ENCODE data around the gene CYB561A3.
A peak's percentile ranks its signal among the peaks of the same experiment; 100 is the strongest.
"Not testable (repeated sequence)": the region's sequence is repeated elsewhere in the genome, so short reads cannot be mapped to it uniquely, and the experiment has no call there.

The CYB561A3 gene, protein sequence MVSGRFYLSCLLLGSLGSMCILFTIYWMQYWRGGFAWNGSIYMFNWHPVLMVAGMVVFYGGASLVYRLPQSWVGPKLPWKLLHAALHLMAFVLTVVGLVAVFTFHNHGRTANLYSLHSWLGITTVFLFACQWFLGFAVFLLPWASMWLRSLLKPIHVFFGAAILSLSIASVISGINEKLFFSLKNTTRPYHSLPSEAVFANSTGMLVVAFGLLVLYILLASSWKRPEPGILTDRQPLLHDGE

DNA sequence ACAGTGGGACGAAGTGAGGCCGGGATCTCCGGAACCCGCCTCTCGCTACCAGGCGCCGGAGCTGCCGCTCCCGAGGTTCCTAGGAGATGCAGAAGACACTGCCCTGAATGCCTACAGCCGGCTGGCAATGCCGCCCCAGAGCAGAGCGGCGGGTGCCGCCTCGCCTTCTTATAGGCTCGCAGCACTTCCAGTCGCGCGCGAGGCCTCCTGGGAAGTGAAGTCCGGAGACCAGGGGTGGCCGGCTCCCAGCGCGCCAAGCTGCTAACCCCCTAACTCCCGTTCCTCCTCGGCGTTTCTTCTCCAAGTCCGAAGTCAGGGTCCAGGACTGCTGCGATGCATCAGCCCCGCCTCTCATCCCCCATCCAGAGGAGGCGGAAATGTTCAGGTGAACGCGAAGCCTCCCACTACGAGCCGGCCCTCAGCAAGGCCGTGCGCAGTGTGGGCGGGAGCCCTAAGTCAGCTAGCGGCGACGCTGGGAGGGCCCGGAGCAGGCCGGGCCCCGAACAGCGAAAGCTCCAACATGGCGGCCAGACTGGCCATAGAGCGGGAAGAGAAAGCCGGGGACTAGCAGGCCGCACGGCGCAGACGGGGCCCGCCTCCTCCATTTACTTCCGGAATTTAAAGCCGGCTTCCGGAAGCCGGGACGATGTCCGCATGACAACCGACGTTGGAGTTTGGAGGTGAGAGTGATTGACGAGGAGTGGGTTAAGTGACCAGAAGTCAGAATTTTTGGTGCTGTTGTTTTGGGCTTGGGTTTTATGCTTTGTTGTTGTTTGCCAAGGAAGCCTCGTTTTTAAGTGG lies at the start of gene CYB561A3, which contains the start of gene TMEM138:
Gene CYB561A3 (minus strand): TSS at position 142 of the 801 bp plus-strand sequence. CDS start 5,169 bp downstream, outside the sequence.
Gene TMEM138 (plus strand): TSS at position 634 of the 801 bp plus-strand sequence. CDS start 2,017 bp downstream, outside the sequence.
- DNase-seq, result peak; percentile 96

DNA sequence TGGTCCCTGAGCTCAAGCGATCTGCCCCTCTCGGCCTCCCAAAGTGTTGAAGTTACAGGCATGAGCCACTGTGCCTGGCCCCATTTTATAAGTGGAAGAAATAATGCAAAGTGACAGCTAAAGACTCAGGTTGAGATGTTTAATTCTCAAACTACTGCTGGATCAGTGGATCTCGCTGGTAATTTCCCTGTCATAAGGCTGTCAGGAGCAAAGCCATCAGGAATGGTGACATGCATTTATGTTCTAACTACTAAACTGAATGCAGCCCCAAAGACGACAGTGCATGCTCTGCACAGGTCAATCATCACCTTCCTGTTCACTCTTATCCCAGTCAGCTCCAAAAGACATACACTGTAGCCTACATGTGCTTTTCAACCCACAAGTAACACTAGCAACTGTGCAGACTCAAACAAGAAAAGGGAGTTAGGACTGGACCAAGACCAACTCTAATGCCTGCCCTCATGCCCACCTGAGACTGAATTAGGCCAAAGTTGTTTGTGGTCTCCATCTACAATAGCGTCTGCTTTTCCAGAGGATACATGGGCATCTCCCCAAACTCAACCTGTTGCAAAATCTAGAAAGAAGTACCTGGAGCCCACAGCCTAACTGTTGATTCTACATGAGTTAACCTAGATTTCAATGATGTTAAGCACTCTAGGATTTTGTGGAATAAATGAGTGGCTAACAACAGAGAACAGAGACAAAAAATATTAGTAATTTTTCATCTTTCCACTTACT lies 45.5 kb upstream of the CYB561A3 start:
- DNase-seq, result no peak

DNA sequence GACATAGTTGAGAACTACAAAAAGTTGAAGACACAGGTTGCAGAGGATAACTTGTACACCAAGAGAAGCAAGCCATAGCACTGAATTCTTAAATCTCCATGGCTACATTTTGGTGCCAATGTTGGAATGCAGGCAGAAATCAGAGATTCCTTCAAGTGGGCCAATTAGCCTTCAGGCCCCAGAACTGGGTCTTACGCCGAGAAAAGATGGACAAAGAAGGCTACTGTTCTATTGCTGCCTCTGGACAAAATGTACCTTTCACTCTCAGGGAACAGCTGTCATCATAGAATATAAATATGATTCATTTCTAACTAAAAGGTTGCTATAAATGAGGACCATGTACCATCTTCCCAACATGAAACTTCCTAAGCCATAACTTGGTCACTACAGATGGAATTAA lies 44.4 kb upstream of the CYB561A3 start:
- DNase-seq, result no peak

DNA sequence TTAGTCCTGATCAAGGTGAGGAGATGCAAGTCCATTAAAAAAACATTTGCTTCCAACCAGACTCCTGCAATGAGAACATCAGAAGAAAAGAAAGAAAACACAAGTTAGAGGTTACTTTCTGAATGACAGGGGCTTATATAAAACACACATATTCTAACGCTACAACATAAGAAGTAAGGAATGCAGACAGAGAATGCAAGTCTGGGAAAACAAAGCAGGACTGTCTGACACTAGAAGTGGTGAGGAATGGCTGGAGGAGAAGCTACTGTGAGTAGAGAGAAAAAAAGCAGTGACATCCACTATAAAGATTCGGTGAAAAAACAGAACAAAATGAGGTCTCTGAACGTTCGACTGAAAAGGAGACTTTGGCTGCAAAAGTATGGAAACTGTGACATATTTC lies 43.0 kb upstream of the CYB561A3 start:
- DNase-seq, result no peak

DNA sequence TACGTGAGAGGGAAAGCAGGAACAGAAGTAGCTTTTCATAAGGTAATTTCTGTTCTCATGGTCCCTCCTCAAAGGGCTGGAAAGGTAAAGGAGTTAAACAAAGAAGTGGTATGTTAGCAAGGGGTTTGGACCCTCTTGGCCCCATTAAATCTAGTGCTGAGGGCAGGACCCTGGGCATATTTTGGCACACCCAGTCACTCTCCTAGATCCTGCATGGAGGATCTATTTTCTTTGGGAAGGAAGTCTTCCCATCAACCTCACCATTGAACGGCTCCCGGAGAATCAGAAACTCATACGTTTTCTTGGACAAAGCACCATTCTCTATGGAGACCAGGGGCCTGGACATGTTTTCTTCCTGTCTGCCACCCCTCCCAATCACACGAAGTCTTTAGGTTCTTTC lies 42.4 kb upstream of the CYB561A3 start:
- DNase-seq, result no peak

DNA sequence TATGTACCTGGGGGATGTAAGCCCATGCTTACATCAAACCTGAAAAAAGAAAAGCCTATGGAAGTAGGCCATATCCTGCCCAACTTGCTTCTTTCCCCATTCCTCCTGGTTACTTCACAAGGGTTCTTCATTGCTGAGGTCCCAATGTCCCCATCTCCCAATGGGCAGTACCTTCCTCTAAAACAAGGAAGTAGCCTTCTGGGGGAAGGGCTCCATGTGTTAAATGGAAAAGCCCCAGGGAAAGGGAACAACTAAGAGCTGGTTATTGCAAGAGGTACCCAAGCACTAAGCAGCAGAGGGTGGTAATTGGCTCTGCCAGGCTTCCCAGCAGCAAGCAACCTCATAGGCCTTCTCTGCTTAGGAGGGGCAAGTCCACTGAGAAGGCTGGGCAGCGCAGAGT lies 42.0 kb upstream of the CYB561A3 start:
- DNase-seq, result no peak

DNA sequence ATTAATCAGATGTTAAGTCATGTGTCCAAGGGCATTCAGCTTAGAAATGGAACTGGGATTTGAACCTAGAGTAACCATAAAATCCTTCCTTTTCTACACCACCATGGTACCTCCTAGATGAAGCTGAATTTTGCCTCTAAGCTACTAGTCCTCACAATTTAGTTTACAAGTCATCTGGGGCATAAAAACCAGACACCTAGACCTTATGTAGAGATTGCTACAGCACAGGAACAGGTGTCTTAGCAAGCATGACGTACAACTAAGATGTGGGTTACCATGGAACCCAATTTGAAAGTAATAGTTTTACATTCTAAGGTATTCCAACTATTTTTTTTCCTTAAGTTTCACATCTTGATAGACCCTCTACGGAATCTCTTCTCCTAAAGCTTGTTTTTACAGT lies 39.9 kb upstream of the CYB561A3 start:
- no peak for DNase-seq

DNA sequence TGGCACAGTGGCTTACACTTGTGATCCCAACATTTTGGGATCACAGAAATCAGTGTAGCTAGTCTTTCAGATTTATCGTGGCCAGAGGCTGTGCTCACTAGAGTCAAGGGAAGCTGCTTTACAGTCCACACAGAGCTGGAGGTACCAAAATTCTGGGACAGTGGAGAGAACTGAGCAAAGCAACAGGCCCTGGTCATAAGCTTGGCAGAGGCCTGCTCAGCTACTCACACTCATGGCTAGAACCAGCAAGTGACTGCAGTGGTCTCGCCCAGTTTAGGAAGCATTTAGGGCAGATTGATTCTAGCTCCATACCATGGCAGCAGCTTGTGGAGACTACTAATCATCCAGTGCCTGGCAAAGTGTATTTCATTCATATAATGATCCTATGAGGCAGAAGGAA lies 39.5 kb upstream of the CYB561A3 start:
- no peak for DNase-seq

DNA sequence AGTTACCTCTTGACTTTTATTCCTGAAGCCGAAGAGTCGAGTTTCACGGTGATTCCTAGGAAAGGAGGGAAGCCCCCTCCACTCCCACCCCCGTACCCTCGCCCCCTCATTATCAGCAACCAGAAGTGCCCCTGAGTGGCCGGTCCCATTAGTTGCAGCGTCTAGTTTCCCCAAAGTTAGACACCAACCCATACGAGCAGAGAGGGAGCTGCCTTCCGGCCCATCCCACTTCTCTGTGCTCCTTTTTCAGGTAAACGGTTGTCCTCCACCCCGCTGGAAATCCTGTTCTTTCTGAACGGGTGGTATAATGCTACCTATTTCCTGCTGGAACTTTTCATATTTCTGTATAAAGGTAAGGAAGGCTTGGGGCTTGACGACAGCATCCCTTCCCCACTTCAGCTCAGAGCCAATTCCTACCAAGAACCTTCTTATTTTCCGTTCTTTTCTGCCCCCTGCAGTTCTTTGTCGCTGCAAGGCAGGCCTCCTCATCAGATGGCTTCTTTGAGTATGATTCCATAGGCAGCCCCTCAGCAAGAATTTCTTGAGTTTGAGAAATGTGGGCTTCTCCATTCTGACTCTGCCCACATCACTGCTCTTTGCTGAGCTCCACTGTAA lies 31.4 kb upstream of the CYB561A3 start:
- no peak for DNase-seq

DNA sequence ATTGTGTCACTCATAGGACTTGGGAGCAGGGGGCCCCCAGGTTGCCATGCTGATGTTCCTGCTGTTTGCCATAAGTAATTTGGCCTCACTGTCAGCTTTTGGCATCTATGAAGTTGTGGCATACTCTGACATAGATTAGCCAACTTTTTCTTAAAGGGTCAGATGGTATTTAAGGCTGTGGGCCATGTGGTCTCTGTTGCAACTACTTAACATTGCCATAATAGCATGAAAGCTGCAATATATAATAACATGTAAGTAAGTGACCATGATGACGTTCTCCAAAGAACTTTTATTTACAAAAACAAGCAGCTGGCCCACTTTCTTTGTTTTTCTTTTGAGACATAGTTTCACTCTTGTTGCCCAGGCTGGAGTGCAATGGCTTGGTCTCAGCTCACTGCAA lies 28.5 kb upstream of the CYB561A3 start:
- no peak for DNase-seq

DNA sequence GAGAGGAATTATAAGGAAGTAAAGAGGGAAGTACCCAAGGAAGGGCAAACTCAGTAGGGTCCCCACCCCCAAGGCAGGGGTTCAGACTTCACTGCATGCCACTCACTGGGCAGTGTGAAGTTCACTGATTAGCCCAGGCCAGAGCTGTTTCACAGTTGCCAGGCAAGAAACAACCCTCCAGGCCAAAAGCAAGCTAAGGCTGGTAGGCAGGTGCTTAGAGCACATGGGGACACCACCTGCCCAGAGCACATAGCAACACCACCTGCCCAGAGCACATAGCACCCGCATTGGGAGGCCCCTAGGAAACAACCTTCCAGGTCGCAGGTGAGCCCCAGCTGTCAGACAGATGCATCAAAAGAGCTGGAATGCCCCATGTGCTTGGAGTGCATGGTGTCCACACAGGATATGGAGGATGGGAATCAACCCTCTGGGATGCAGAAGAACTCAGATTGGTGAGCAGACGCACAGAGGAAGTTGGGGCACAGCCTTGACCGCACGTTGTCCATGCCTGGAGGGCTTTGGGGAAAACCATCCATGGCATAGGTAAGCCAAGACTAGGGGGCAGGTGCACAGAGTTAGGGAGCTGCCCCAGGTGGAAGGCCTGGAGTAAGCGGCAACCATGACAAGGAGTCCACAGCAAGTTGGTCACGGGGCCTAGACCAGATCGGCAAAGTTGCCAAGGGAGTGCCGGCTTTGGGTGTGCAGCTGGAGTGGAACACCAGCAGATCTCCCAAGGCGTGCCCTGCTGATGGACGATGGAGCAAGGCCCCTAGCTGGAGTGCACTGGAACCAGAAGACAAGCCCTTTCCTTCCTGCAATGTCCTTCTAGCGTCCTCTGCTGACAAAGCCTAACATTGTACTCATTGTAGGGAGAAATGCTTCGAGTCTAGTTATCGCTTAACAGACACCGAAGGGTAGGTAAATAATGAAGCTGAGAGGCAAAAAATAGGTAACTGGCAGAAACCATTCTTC lies 22.9 kb upstream of the CYB561A3 start:
- DNase-seq, result no peak

DNA sequence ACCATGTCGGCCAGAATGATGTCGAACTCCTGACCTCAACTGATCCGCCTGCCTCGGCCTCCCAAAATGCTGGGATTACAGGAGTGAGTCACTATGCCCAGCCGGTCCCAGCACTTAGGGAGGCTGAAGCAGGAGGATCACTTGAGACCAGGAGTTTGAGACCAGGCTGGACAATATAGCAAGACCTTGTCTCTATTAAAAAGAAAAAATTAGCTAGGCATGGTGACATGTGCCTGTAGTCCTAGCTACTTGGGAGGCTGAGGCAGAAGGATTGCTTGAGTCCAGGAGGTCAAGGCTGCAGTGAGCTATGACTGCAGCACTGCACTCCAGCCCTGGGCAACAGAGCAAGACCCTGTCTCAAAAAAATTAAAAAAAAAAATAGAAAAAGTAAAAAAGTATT lies 22.2 kb upstream of the CYB561A3 start:
- not testable (repeated sequence) for DNase-seq

DNA sequence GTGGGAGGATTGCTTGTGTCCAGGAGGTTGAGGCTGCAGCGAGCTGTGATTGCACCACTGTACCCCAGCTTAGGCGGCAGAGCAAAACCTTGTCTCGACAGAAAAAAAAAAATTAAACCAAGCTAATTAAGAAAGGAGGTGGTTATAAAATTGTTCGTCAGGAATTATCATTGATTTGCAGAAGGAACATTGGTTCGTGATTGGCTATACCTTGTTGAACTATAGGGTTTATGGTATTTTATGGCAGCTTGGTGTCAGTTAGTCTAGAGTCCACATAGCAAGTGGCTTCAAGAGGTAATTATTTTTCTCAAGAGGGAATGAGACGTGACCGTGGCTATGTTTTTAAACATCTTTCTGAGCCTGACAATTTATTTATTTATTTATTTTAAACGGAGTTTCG lies 19.2 kb upstream of the CYB561A3 start:
- DNase-seq, result no peak

DNA sequence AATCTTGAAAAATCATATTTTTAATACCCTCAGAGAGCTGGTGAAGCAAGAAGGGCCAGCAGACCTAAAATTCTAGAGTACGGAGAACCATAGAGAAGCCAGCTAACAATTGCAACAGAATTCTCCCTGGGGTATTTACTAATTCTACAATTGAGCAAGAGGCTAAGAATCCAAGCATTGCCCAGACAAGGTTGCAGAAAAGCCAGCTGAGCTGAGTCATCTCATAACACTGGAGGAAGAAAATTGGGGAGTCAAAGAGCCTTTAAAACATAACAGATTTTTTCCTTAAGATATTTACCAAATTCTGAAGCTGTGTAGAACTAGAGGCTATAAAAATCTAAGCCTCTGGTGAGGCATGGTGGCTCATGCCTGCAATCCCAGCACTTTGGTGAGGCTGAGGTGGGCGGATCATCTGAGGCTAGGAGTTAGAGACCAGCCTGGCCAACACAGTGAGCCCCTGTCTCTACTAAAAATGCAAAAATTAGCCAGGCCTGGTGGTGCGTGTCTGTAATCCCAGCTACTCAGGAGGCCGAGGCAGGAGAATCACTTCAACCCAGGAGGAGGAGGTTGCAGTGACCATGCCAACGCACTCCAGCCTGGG lies 17.1 kb upstream of the CYB561A3 start:
- no peak for DNase-seq

DNA sequence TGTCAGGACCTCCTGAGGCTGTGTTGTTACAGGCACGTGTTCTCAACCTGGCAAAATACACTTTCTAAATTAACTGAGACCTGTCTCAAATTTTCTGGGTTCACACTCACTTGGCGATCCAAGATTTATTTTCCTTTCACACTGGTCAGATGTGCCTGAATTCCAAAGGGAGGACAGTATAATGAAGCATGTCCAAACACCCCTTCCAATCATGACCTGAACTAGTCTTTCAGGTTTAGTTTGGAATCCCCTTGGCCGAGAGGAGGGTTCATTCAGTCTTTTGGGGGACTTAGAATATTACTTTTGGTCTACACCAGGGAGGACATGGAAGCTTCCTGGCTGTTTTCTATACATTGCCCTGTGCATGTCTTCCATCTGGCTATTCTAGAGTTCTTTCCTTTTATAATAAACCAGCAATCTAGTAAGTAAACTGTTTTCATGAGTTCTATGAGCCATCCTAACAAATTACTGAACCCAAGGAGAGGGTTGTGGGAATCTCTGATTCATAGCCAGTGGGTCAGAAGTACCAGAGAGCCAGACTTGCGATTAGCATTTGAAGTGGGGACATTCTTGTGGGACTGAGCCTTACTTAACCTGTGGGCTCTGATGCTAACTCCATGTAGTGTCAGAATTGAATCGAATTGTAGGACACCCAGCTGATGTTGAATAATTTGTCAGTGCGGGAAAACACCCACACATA lies 15.9 kb upstream of the CYB561A3 start:
- no peak for DNase-seq

DNA sequence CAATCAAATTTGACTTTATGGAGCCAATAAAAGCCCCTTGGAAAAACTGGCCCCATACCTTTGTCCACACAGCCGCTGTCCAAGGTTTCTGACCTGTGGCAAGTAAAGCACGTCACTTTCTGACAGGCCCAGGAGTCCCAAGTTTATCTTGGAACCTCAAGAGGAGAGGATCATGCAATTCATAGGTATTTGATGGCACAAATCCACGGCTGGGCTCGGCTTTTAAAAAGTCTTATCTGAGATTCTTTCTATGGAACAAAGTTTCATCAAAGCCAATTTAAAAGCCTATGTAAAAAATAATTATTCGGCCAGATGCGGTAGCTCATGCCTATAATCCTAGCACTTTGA lies 14.1 kb upstream of the CYB561A3 start:
- no peak for DNase-seq

DNA sequence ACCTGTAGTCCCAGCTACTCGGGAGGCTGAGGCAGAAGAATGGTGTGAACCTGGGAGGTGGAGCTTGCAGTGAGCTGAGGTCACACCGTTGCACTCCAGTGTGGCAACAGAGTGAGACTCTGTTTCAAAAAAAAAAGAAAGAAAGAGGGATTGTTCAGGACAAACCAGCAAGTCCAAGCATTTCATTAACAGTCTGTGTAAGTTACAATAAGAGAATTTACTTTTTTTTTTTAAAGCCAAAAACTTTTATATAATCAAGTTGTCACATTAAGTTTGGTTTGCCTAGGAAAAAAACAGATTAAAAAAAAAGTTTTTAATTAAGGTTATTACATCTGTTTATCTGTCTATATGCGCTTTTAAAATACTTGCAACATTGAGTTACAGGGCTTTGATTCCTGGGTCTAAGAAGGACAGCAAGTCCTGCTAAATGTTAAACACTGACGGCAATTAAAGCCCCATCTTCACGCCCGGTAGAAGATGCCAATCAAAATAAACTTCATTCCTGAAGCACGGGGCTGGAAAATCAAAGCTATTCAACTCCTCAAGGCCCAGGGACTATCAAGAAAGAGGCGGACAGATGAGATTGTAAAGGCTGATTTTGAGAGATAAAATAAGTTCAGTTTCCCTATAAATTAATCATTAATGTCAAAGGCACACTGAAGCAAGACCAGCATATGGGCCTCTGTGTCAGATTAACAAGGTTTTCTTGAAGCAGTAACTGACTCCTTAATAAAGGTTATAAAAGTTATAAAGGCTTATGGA lies 11.2 kb upstream of the CYB561A3 start:
- DNase-seq, result no peak

DNA sequence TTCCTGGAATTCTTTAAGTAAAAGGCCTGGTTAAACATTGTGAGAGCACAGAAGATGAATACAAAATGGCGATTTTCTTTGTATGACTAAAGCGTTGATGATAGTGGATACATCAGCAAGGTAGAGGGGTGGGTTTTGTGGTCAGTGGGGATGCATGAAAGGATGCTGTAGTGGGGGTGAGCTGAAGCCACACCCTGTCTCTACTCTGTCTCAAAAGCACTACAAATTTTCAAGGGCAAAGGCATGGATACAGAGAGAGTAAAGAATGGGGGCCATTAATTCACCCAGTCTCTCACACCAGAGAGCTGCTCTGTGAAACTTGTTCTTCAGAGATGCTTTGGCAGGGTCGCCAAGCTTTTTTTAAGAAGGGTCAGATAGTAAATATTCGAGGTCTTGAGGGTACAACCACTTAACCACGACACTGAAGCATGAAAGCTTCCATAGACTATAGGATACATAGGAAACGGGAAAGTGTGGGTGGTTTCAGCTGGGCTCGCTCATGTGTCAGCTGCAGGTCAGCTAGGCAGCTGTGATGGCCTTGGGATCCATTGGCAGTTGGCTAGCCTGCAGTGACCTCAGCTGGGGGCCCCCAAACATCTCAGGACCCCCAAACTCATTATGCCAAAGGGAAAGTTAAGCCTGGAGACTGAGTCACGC lies 8.8 kb upstream of the CYB561A3 start:
- DNase-seq, result no peak
